Nucleus accumbens (tissue), 56 donors: Measurements from ENCODE around the gene MAMDC2.

Experiments used
- DNase-seq, 56 donors: peaks; one replicate each; lab custom pipeline; 2025; lab: John Stamatoyannopoulos, UW

MAMDC2 gene

GRCh38 chr9:70100362-70100761 is 56.7 kb downstream of the MAMDC2 start:
- no peak for DNase-seq

- no peak for DNase-seq
These were observed 57.6 kb downstream of the MAMDC2 start for GRCh38 chr9:70101265-70101664.

GRCh38 chr9:70105147-70105546 is 61.5 kb downstream of the MAMDC2 start:
- no peak for DNase-seq

- no peak for DNase-seq
These were observed 62.9 kb downstream of the MAMDC2 start for GRCh38 chr9:70106571-70106970.

- DNase-seq = no peak
These were observed 63.9 kb downstream of the MAMDC2 start for GRCh38 chr9:70107558-70107957.

GRCh38 chr9:70108181-70108580 is 64.5 kb downstream of the MAMDC2 start:
- no peak for DNase-seq

GRCh38 chr9:70110194-70111041 is 66.8 kb downstream of the MAMDC2 start:
- DNase-seq = no peak

GRCh38 chr9:70111042-70111602 is 67.5 kb downstream of the MAMDC2 start:
- peak in 32 of 56 donors; percentile 1 to 68 (median 14) for DNase-seq

GRCh38 chr9:70111641-70112236 is 68.1 kb downstream of the MAMDC2 start:
- DNase-seq = no peak

GRCh38 chr9:70112981-70113380 is 69.3 kb downstream of the MAMDC2 start:
- no peak for DNase-seq

- DNase-seq = peak in 32 of 56 donors; percentile 0 to 69 (median 12)
These were observed 69.9 kb downstream of the MAMDC2 start for GRCh38 chr9:70113403-70114022.

- DNase-seq = no peak
These were observed 71.2 kb downstream of the MAMDC2 start for GRCh38 chr9:70114898-70115297.

GRCh38 chr9:70117835-70118319 is 74.2 kb downstream of the MAMDC2 start:
- no peak for DNase-seq

- DNase-seq = no peak
These were observed 76.1 kb downstream of the MAMDC2 start for GRCh38 chr9:70119786-70120185.

- DNase-seq = peak in 4 of 56 donors; percentile 1 to 30 (median 4)
These were observed 77.3 kb downstream of the MAMDC2 start for GRCh38 chr9:70120834-70121510.

- DNase-seq = no peak
These were observed 78.3 kb downstream of the MAMDC2 start for GRCh38 chr9:70121818-70122436.

- no peak for DNase-seq
These were observed 80.0 kb downstream of the MAMDC2 start for GRCh38 chr9:70123695-70124094.

- peak in 1 of 56 donors; percentile 1 for DNase-seq
These were observed 82.1 kb downstream of the MAMDC2 start for GRCh38 chr9:70125621-70126263.

- no peak for DNase-seq
These were observed 83.4 kb downstream of the MAMDC2 start for GRCh38 chr9:70127036-70127435.
